ENCODE measurements around the gene CGREF1.

CGREF1 gene

GRCh38 chr2:27093430-27094352 is 25.2 kb downstream of the CGREF1 start:
- POLR2A ChIA-PET (ENCODE audit: low non-redundant PET) = no interaction called here
- H3K27ac ChIP-seq = no peak overlapping the region
- CTCF ChIA-PET = interaction anchor here (1.1 kb wide), 1 partner anchor 186 kb away, joined by 3 read pairs; no protein-coding TSS in a partner anchor
- no peak for TF ChIP-seq CTCF (conservative IDR thresholded peaks at IDR 0.05; ENCODE audit: low read depth)
- no peak for DNase-seq (ENCODE audit: low spot score)

GRCh38 chr2:27092696-27093429 is 26.1 kb downstream of the CGREF1 start:
- DNase-seq (ENCODE audit: low spot score) = no peak
- no peak overlapping the region for H3K27ac ChIP-seq
- TF ChIP-seq CTCF (conservative IDR thresholded peaks at IDR 0.05; ENCODE audit: low read depth) = no peak
- POLR2A ChIA-PET (ENCODE audit: low non-redundant PET) = interaction anchor here (0.5 kb wide), 1 partner anchor 99 kb away, joined by 5 read pairs; no protein-coding TSS in a partner anchor
- CTCF ChIA-PET = no interaction called here

- TF ChIP-seq CTCF (conservative IDR thresholded peaks at IDR 0.05; ENCODE audit: low read depth) = no peak
- H3K27ac ChIP-seq = no peak overlapping the region
- CTCF ChIA-PET = no interaction called here
- POLR2A ChIA-PET (ENCODE audit: low non-redundant PET) = no interaction called here
- no peak for DNase-seq (ENCODE audit: low spot score)
These were observed 26.9 kb downstream of the CGREF1 start for GRCh38 chr2:27091746-27092695.

GRCh38 chr2:27089111-27089954 is 29.6 kb downstream of the CGREF1 start:
- POLR2A ChIA-PET (ENCODE audit: low non-redundant PET) = interaction anchor here (0.6 kb wide), 1 partner anchor 233 kb away, joined by 3 read pairs; no protein-coding TSS in a partner anchor

GRCh38 chr2:27088634-27089033 is 30.3 kb downstream of the CGREF1 start:
- CTCF ChIA-PET = interaction anchor here (0.5 to 1.5 kb wide), 4 partner anchors 21 to 268 kb away, joined by 3 to 5 read pairs (median 4); partner anchors contain the start of gene GTF3C2
- POLR2A ChIA-PET (ENCODE audit: low non-redundant PET) = no interaction called here
- no peak for DNase-seq (ENCODE audit: low spot score)
- no peak overlapping the region for H3K27ac ChIP-seq
- no peak for TF ChIP-seq CTCF (conservative IDR thresholded peaks at IDR 0.05; ENCODE audit: low read depth)

More at GRCh38 chr2:27089111-27089954, 29.6 kb downstream of the CGREF1 start:
- DNase-seq (ENCODE audit: low spot score) = no peak
- TF ChIP-seq CTCF (conservative IDR thresholded peaks at IDR 0.05; ENCODE audit: low read depth) = no peak
- H3K27ac ChIP-seq = no peak overlapping the region
- CTCF ChIA-PET = interaction anchor here (0.5 to 0.6 kb wide), 2 partner anchors 21 to 102 kb away, joined by 3 to 4 read pairs; no protein-coding TSS in a partner anchor
